H1 (cell line): ENCODE data around the gene MTG1. TPM values are rescaled to one million over a fixed set of nuclear protein-coding genes. Genes with fewer than 3 reads are reported as not detected.

ENCODE experiments used
- CTCF ChIA-PET: fragments of 300-600 bp; sonication (Branson Sonifier 250); formaldehyde crosslinking; loops from one replicate; lab custom pipeline; 2021; ENCODE audit not compliant: partially characterized antibody; lab: Charles Lee
- POLR2A ChIA-PET: fragments of 300-600 bp; sonication (Branson Sonifier 250); formaldehyde crosslinking; loops from one replicate; lab custom pipeline; 2021; ENCODE audit warnings: inconsistent platforms; ENCODE audit not compliant: partially characterized antibody; lab: Charles Lee
- DNase-seq, 2 experiments: peaks; one replicate each; pipeline versions ENCODE4 v3.0.0 to v3.0.0-alpha.2; 2010 to 2022; ENCODE audit warnings: low spot score in 2 of 2, low read depth in 1 of 2, mixed read lengths in 1 of 2
- FAIRE-seq: peaks from 2 replicates; lab custom pipeline; 2011; peaks lifted over from hg19 to GRCh38; lab: Jason Lieb, UNC
- H2AFZ ChIP-seq: 2 replicates; pipeline ENCODE4 v1.8.1; 2012; ENCODE audit warnings: low read length, inconsistent platforms
- H2AK5ac ChIP-seq: 2 replicates; pipeline ENCODE4 v1.6.1; 2013; ENCODE audit warnings: low read depth, low read length
- H2BK120ac ChIP-seq: replicated peaks from 2 replicates; pipeline ENCODE3; 2013; ENCODE audit warnings: low read depth, low read length, inconsistent platforms
- H2BK12ac ChIP-seq: 2 replicates; pipeline ENCODE4 v1.6.1; 2013; ENCODE audit warnings: low read depth, low read length
- H2BK15ac ChIP-seq: 2 replicates; pipeline ENCODE4 v1.6.1; 2013; ENCODE audit warnings: low read length
- H2BK20ac ChIP-seq: 2 replicates; pipeline ENCODE4 v1.6.1; 2013; ENCODE audit warnings: low read length
- H2BK5ac ChIP-seq: 2 replicates; pipeline ENCODE4 v1.6.1; 2013; ENCODE audit warnings: low read depth, low read length
- H3K14ac ChIP-seq: 2 replicates; pipeline ENCODE4 v1.6.1; 2013; ENCODE audit warnings: inconsistent platforms; ENCODE audit not compliant: insufficient read length
- H3K18ac ChIP-seq: 2 replicates; pipeline ENCODE4 v1.6.1; 2013; ENCODE audit warnings: low read length; ENCODE audit errors: extremely low read depth
- H3K23ac ChIP-seq: 2 replicates; pipeline ENCODE4 v1.6.1; 2013; ENCODE audit warnings: inconsistent platforms; ENCODE audit not compliant: insufficient read length
- H3K23me2 ChIP-seq: 2 replicates; pipeline ENCODE4 v1.6.1; 2013; ENCODE audit warnings: low read depth, low read length
- H3K27ac ChIP-seq: 2 replicates; pipeline ENCODE4 v1.6.1; 2011; ENCODE audit warnings: low read depth, low read length, inconsistent platforms
- H3K27me3 ChIP-seq, 4 experiments: replicated peaks in 1 of 4; 1 replicate in 1 of 4; 2 replicates in 3 of 4; pipeline versions ENCODE4 v1.6.1 to v1.8.1; 2011 to 2013; ENCODE audit warnings: low read length in 3 of 4, mild to moderate bottlenecking in 3 of 4, inconsistent platforms in 2 of 4, mixed read lengths in 2 of 4, moderate library complexity in 1 of 4; ENCODE audit not compliant: control insufficient read depth in 3 of 4, insufficient read depth in 3 of 4; ENCODE audit errors: extremely low read depth in 1 of 4
- H3K36me3 ChIP-seq, 4 experiments: 2 replicates each; pipeline versions ENCODE4 v1.6.1 to v1.8.1; 2011 to 2013; ENCODE audit warnings: mild to moderate bottlenecking in 4 of 4, low read length in 3 of 4, moderate library complexity in 2 of 4, control low read depth in 1 of 4, inconsistent platforms in 1 of 4; ENCODE audit not compliant: insufficient read depth in 4 of 4, control insufficient read depth in 2 of 4
- H3K4ac ChIP-seq: replicated peaks from 2 replicates; pipeline ENCODE3; 2013; ENCODE audit warnings: low read length, low read depth, mixed read lengths, inconsistent platforms; ENCODE audit not compliant: insufficient read length
- H3K4me1 ChIP-seq, 4 experiments: replicated peaks in 1 of 4; 1 replicate in 1 of 4; 2 replicates in 3 of 4; pipeline versions ENCODE4 v1.6.1 to v1.8.1; 2011 to 2013; ENCODE audit warnings: low read length in 3 of 4, inconsistent platforms in 2 of 4, mixed read lengths in 1 of 4; ENCODE audit not compliant: insufficient read depth in 4 of 4, control insufficient read depth in 3 of 4
- H3K4me2 ChIP-seq, 2 experiments: 2 replicates each; pipeline versions ENCODE4 v1.6.1 to v1.8.1; 2011 to 2013; ENCODE audit warnings: low read depth in 2 of 2, low read length in 2 of 2, control low read depth in 1 of 2, inconsistent platforms in 1 of 2, mild to moderate bottlenecking in 1 of 2; ENCODE audit not compliant: insufficient read depth in 1 of 2
- H3K4me3 ChIP-seq, 4 experiments: fragments of 200-600, 300-600 bp in 1 of 4; sonication (generic), shearing (Covaris generic), sonication (Bioruptor Twin) in 1 of 4; 2 replicates each; pipeline versions ENCODE4 v1.5.1 to v1.8.1; 2011 to 2016; ENCODE audit warnings: low read length in 4 of 4, low read depth in 3 of 4, control low read depth in 2 of 4, inconsistent platforms in 2 of 4, mild to moderate bottlenecking in 2 of 4, mixed read lengths in 1 of 4, moderate library complexity in 1 of 4; ENCODE audit not compliant: insufficient read depth in 2 of 4; ENCODE audit errors: extremely low read depth in 1 of 4
- H3K56ac ChIP-seq: replicated peaks from 2 replicates; pipeline ENCODE3; 2013; ENCODE audit warnings: low read depth, mild to moderate bottlenecking, mixed read lengths, low read length, inconsistent platforms; ENCODE audit not compliant: insufficient read length
- H3K79me1 ChIP-seq: 2 replicates; pipeline ENCODE4 v1.6.1; 2013; ENCODE audit warnings: low read depth, low read length, control low read depth
- H3K79me2 ChIP-seq, 2 experiments: 2 replicates each; pipeline versions ENCODE4 v1.6.1 to v1.8.1; 2012 to 2013; ENCODE audit warnings: low read length in 2 of 2, mild to moderate bottlenecking in 2 of 2, inconsistent platforms in 1 of 2; ENCODE audit not compliant: insufficient read depth in 2 of 2, control insufficient read depth in 1 of 2
- H3K9ac ChIP-seq, 4 experiments: replicated peaks in 1 of 4; 1 replicate in 1 of 4; 2 replicates in 3 of 4; pipeline versions ENCODE4 v1.6.1 to v1.8.1; 2011 to 2013; ENCODE audit warnings: low read depth in 3 of 4, low read length in 3 of 4, control low read depth in 2 of 4, mild to moderate bottlenecking in 2 of 4, moderate library complexity in 2 of 4, inconsistent platforms in 1 of 4; ENCODE audit errors: extremely low read depth in 1 of 4
- H3K9me3 ChIP-seq, 2 experiments: 2 replicates each; pipeline versions ENCODE4 v1.6.1 to v1.8.1; 2012 to 2013; ENCODE audit warnings: mild to moderate bottlenecking in 2 of 2, moderate library complexity in 2 of 2, control low read depth in 1 of 2, inconsistent platforms in 1 of 2, low read depth in 1 of 2, low read length in 1 of 2, mixed read lengths in 1 of 2; ENCODE audit not compliant: insufficient read depth in 2 of 2
- H4K20me1 ChIP-seq, 2 experiments: replicated peaks in 1 of 2; 2 replicates each; pipeline versions ENCODE3 to v1.8.1; 2011 to 2013; ENCODE audit warnings: inconsistent platforms in 2 of 2, low read length in 2 of 2, mild to moderate bottlenecking in 1 of 2; ENCODE audit not compliant: insufficient read depth in 2 of 2, control insufficient read depth in 1 of 2
- H4K5ac ChIP-seq: 2 replicates; pipeline ENCODE4 v1.6.1; 2013; ENCODE audit warnings: low read length, low read depth, mixed read lengths, inconsistent platforms; ENCODE audit not compliant: insufficient read length
- H4K8ac ChIP-seq: 2 replicates; pipeline ENCODE4 v1.8.0; 2013; ENCODE audit warnings: mild to moderate bottlenecking, moderate library complexity, low read length, inconsistent platforms; ENCODE audit not compliant: insufficient read depth; ENCODE audit errors: extremely low read depth
- H4K91ac ChIP-seq: replicated peaks from 2 replicates; pipeline ENCODE3; 2013; ENCODE audit warnings: low read length, mixed read lengths, inconsistent platforms; ENCODE audit not compliant: insufficient read length
- EP300 ChIP-seq, 2 experiments: IDR thresholded peaks; 1 replicate in 1 of 2; 2 replicates in 1 of 2; pipeline ENCODE4 v1.6.1; 2011 to 2012; ENCODE audit warnings: low read depth in 2 of 2, low read length in 2 of 2, mild to moderate bottlenecking in 2 of 2, borderline replicate concordance in 1 of 2, inconsistent platforms in 1 of 2, moderate library complexity in 1 of 2
- SAP30 ChIP-seq: fragments of 300-600 bp; sonication (generic); IDR thresholded peaks from 2 replicates; pipeline ENCODE4 v1.7.1; 2012; ENCODE audit warnings: low read length, moderate library complexity, mild to moderate bottlenecking, inconsistent platforms; ENCODE audit not compliant: insufficient read depth, insufficient replicate concordance
- WGBS, 2 experiments: shearing (Covaris generic) in 1 of 2; methylation state at CpG; one replicate each; pipeline versions ENCODE4 v1.1.6 to v1.1.7; 2013 to 2015; ENCODE audit warnings: low lambda C conversion rate in 2 of 2, mixed read lengths in 2 of 2, inconsistent platforms in 1 of 2, low coverage in 1 of 2, missing lambda C conversion rate in 1 of 2; ENCODE audit not compliant: insufficient replicate concordance in 2 of 2, insufficient coverage in 1 of 2, insufficient read length in 1 of 2; ENCODE audit errors: extremely low coverage in 1 of 2, missing lambda C conversion rate in 1 of 2; 5-methylcytosine and 5-hydroxymethylcytosine counted together
- polyA plus RNA-seq, 7 experiments: library from polyadenylated mRNA; depleted of rRNA in 3 of 7; stranded (reverse) in 5 of 7; unstranded in 2 of 7; fragments of >200 nt in 5 of 7; fragments of 200-250 nt in 2 of 7; gene quantifications; 1 replicate in 5 of 7; 2 replicates in 1 of 7; 4 replicates in 1 of 7; pipeline versions ENCODE4 v1.2.1 to v1.2.3, GENCODE V29; 2011 to 2013; ENCODE audit warnings: missing spikeins in 2 of 7, mixed read lengths in 2 of 7
- total RNA-seq: library from RNA; stranded (reverse); fragmentation: NEBNext Ultra II Directional; extraction: Animal tissue kit (Norgen Biotek cat#: 25700); gene quantifications from 2 replicates; pipeline ENCODE4 v1.2.1, GENCODE V29; 2021

Gene MTG1
- total and polyA plus RNA-seq, 2 of the 8 experiments (the other 6 are each of a cell fraction or from before 2014, with no cell fraction given), result 56.6 to 81.6 TPM

DNA sequence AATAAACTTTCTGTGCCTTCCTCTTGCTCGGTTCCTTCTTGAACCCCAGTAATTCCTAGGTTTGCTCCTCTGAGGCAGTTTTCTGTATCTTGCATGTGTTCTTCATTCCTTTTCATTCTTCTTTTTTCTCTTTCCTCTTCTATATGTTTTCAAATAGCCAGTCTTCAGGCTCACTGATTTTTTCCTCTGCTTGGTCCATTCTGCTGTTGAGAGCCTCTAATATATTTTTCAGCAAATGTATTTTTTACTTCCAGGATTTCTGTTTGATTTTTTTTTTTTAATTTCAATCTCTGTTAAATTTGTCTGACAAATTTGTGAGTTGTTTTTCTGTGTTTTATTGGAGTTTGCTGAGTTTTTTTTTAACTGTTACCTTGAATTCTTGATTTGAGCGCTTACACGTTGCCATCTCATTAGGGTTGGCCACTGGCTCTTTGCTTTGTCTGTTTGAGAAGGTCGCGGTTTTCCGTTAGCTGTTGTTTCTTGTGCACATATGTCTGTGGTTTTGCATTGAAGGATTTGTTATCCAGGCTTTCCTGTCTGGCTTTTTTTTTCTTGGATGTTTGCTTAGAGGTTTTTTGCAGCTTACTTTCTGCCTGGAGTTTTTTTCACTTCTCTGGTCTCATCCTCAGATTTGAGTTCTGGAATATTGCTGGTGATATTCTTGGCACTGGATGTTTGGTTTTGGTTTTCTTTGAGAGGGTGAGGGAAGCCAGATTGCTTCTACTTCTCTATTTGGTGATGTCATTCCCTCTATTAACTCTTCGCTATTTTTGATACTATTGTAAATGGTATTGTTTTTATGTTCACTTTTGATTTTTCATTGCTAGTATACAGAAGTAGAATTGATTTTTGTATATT is 17.8 kb downstream of the MTG1 start:
- CTCF ChIA-PET, result no interaction called here
- H3K4me1 ChIP-seq, result no peaks in the 10 kb centered on the region
- H3K27ac ChIP-seq, result no peak overlapping the region
- H3K23me2 ChIP-seq, result no peaks in the 10 kb centered on the region
- H3K27me3 ChIP-seq, result no peaks in the 10 kb centered on the region
- no peak overlapping the region for H3K4me2 ChIP-seq
- H3K23ac ChIP-seq, result no peak overlapping the region
- no peak overlapping the region for H2AK5ac ChIP-seq
- peaks cover 9 to 12% of the 10 kb centered on the region in 2 experiments; a peak in 3 of 4 replicates for H3K9me3 ChIP-seq
- no peak overlapping the region for H2BK120ac ChIP-seq
- H3K18ac ChIP-seq, result no peak overlapping the region
- peaks cover 0 to 4% of the 10 kb centered on the region in 2 experiments for H4K20me1 ChIP-seq
- no peak overlapping the region for H2BK20ac ChIP-seq
- no peak overlapping the region for H2AFZ ChIP-seq
- H2BK15ac ChIP-seq, result no peak overlapping the region
- WGBS, 2 experiments, result 97% methylated on average over 7 of the region's 7 CpGs; no CpG with 5 or more reads in 1 of the 2 experiments
- no peak for TF ChIP-seq SAP30
- no peak for TF ChIP-seq EP300 (IDR thresholded peaks at IDR 0.05; ENCODE audit: borderline replicate concordance in 1 of 2, low read depth in 2 of 2, low read length in 2 of 2)
- TF ChIP-seq, all 59 proteins: peak for 0
- peaks cover 0 to 49% (median 19%) of the 10 kb centered on the region in 4 experiments; a peak in 6 of 8 replicates for H3K36me3 ChIP-seq
- POLR2A ChIA-PET, result interaction anchor here (0.8 kb wide), 1 partner anchor 33 kb away, joined by 3 read pairs; the partner anchor contains the start of gene PAOX
- DNase-seq, result no peak
- no peak overlapping the region for H3K4ac ChIP-seq
- no peak overlapping the region for H2BK5ac ChIP-seq
- no peak overlapping the region for H3K9ac ChIP-seq
- FAIRE-seq, result no peak
- no peak overlapping the region for H3K4me3 ChIP-seq
- H4K8ac ChIP-seq, result no peak overlapping the region
- no peak overlapping the region for H2BK12ac ChIP-seq
- no peak overlapping the region for H3K56ac ChIP-seq
- no peak overlapping the region for H4K91ac ChIP-seq
- H3K79me1 ChIP-seq, result peaks cover 3% of the 10 kb centered on the region; the same call in 1 of the 2 replicates
- H4K5ac ChIP-seq, result no peak overlapping the region
- H3K14ac ChIP-seq, result no peak overlapping the region
- peaks cover 3 to 35% of the 10 kb centered on the region in 2 experiments for H3K79me2 ChIP-seq
